NCI-H2107 treated with DMSO at 0.1 percent for 48 hours (cell line): ENCODE results near the gene COL9A3.
"Not testable (repeated sequence)": the region's sequence is repeated elsewhere in the genome, so short reads cannot be mapped to it uniquely, and the experiment has no call there.

Experiments used
- DNase-seq: peaks from one replicate; lab custom pipeline; 2025; ENCODE audit not compliant: unreplicated experiment; lab: John Stamatoyannopoulos, UW

COL9A3 gene

DNA sequence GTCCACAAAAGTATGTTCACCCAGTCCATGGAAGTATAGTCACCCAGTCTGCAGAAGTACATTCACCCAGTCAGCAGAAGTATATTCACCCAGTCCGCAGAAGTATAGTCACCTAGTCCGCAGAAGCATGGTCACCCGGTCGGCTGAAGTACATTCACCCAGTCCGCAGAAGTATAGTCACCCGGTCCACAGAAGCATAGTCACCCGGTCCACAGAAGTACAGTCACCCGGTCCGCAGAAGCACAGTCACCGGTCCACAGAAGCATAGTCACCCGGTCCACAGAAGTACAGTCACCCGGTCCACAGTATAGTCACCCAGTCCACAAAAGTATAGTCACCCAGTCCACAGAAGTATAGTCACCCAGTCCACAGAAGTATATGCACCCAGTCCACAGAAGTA is 36.0 kb downstream of the COL9A3 start:
- no peak for DNase-seq

DNA sequence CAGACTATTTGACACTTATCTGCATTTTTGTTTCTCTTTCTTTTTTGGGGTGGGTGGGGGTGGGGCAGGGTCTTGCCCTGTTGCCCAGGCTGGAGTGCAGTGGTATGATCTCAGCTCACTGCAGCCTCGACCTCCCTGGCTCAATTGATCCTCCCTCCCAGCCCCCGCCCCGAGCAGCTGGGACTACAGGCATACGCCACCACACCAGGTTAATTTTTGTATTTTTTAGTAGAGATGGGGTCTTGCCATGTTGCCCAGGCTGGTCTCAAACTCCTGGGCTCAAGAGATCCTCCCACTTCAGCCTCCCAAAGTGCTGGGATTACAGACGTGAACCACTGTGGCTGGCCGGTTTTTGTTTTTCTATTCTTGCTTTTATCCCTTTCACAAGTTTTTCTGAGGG is 36.5 kb downstream of the COL9A3 start:
- DNase-seq: not testable (repeated sequence)

DNA sequence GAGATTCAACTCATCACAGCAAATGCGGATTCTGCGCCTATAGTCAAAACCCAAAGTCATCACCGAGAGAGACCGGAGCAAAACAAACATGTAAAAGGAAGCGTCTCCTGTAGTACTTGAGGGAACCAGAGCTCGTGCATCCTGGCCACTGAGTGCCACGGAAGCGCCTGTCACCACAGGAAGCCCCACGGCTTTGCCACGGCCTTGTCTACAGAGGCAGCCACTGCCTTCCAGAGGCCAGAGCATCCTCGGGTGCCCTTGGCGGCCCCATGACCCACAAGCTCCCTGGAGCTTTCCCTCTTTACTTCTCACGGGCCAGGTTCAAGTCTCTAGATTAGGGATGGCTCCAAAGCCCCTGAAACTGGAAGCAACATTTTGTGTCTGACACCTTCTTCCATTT is 37.3 kb downstream of the COL9A3 start:
- DNase-seq: no peak

GRCh38 chr20:62855120-62855519 is 38.3 kb downstream of the COL9A3 start:
- DNase-seq: no peak

- no peak for DNase-seq
Observed at GRCh38 chr20:62856931-62857619, 40.2 kb downstream of the COL9A3 start.

- no peak for DNase-seq
Observed at GRCh38 chr20:62858058-62858830, 41.4 kb downstream of the COL9A3 start.

- no peak for DNase-seq
Observed at GRCh38 chr20:62859721-62860120, 42.9 kb downstream of the COL9A3 start.

DNA sequence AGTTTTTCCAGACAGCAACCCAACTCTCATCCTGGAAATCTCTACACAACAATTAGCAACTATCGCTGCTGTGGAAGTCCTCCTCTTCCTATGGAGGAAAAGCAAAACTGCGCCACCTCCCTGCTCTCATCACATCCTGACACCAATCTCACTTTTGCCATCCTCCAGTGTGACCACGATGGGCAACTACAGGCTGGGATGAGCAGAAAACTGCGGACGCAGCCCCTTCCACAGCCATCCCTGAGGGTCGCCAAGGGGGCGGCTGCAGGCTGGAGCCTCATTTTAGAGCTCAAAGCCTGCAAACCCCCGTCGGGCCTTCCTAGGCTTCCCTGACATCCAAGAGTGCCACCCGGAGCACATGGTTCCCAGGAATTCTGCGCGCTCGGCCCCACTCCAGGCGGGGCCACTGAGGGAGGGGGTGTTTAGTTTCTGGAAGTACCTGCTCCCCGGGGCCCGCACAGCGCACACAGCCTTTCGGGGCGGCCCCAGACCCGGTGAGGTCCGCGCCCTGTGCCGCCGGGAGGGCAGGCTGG is 43.6 kb downstream of the COL9A3 start:
- no peak for DNase-seq

- no peak for DNase-seq
Observed at GRCh38 chr20:62860924-62861691, 44.3 kb downstream of the COL9A3 start.

DNA sequence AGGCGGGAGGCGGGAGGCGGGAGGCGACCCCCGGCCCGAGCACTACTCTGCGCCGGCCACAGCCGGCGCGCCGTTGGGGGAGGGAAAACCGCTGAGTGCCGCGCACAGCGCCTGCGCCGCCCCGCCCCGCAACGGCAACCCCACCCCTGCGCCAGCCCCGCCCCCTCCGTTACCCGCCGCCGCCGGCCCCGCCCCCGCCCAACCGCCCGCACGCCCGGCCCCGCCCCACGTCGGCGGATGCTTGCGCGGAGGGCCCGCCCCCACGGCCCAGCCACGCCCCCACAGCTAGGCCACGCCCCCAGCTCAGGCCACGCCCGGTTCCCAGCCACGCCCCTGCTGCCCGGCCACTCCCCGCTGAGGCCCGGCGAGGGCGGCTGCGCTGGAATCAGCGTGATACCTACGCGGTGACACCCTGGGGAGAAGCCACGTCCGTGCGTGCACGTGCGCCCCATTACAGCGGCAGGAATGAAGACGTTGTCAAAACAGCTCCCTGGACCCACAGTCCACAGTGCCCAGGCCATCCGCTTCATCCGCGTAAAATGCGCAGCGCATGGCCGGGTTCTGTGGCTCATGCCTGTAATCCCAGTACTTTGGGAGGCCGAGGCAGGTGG is 45.0 kb downstream of the COL9A3 start, which contains the start of gene TCFL5:
Gene TCFL5, minus strand, starts transcription at position 97 of the 611 bp plus-strand sequence. CDS start 152 bp downstream, outside the sequence.
- no peak for DNase-seq

DNA sequence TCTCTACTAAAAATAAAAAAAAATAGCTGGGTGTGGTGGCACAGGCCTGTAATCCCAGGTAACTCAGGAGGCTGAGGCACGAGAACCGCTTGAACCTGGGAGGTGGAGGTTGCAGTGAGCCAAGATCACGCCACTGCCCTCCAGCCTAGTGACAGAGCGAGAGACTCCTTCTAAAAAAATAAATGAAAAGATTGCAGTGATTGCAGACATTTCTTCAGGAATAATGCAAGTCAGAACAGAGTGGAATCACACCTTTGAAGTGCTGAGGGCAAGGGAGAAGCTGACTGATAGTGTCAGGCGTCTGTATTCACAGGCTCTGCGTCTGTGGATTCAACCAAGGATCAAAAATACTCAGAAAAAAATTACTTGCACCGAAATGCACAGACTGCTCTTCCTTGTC is 47.4 kb downstream of the COL9A3 start:
- DNase-seq: no peak

GRCh38 chr20:62872184-62872847 is 55.5 kb downstream of the COL9A3 start:
- no peak for DNase-seq

DNA sequence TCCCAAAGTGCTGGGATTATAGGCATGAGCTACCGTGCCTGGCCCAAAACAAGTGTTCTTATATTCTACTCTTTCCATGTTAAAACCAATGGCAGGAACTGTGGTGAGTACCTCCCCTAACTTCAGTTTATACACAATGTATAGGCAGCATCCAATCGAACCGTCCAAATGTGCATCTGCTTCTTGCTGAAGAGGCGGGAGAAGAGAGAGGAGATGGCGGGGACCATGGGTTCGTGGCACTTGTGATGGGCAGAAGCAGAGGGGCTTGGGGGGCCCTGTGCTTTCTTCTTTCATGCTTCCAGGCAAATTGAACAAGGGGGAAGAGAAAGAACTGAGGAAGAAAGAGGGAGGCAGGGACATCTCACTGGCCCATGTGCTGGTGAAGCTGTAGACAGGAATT is 56.0 kb downstream of the COL9A3 start:
- no peak for DNase-seq

- DNase-seq: no peak
Observed at GRCh38 chr20:62873280-62873679, 56.4 kb downstream of the COL9A3 start.

DNA sequence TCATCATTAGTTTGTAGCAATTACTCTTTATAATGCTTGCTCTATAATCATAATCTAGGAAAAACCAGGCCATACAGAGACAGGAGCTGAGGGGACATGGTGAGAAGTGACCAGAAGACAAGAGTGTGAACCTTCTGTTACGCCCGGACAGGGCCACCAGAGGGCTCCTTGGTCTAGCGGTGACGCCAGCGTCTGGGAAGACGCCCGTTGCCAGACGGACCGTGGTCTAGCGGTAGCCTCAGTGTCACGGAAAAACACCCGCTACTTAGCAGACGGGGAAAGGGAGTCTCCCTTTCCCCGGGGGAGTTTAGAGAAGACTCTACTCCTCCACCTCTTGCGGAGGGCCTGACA is 56.8 kb downstream of the COL9A3 start:
- DNase-seq: not testable (repeated sequence)

DNA sequence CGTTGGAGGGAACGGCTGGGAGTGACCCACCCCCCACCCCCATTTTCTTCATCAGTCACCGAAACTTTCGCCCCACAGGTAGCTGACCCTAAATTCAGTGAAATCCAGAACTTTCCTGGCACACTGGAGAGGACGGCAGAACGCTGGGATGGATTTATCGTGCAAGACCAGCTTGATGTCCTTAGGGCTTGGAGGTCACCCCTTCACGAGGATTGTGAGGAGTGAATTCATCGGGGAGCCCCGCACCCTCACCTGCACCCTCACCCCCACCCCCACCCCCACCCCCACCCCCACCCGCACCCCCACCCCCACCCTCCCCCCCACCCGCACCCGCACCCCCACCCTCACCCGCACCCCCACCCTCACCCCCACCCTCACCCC is 58.1 kb downstream of the COL9A3 start:
- DNase-seq: no peak

DNA sequence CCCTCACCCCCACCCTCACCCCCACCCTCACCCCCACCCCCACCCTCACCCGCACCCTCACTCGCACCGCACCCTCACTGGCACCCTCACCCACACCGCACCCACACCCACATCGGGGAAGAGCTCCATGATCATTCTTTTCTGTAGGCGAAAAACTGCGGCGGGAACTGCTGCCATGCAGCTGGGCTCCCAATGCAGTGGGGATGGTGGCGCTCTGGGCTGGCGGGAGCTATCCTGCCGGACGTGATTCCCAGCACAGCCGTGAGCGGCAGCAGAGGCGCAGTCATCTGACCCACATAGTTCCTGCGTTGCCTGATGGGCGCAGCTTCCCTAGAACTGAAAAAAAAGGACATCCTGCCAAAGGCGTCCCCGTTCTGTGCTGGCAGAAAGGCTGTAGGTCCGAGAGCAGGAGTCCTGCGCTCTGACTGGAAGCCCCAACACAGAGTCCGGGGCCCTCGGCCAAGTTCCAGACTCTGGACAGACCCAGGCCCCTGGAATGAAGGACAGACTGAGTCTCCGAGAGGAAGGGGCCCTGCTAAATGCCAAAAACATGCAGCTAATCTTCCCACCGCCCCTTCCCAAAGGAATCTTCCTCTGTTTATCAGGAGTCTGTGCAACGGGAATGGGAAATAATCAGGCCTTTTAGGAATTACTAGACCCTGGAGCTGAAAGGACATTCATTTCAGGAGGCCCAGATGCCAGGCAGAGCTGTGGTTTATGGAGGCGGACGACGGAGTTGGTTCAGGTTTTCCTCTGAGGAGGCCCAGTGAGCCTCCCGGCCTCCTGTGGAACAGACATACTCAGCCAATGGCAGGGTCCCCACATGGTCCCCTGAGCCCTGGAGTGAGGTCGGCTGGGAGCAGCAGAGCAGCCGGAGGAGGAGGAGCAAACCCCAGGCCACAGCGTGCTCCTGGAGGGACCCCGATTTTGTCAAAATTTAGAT is 58.8 kb downstream of the COL9A3 start:
- DNase-seq: peak; percentile 82

- DNase-seq: no peak
Observed at GRCh38 chr20:62876501-62876901, 59.7 kb downstream of the COL9A3 start.
